ENCODE results near the gene PTPN20. TPM values are rescaled to one million over a fixed set of nuclear protein-coding genes. Genes with fewer than 3 reads are reported as not detected.

PTPN20 gene
- total RNA-seq, 1 experiment from 2014 or later, result 0.96 TPM

DNA sequence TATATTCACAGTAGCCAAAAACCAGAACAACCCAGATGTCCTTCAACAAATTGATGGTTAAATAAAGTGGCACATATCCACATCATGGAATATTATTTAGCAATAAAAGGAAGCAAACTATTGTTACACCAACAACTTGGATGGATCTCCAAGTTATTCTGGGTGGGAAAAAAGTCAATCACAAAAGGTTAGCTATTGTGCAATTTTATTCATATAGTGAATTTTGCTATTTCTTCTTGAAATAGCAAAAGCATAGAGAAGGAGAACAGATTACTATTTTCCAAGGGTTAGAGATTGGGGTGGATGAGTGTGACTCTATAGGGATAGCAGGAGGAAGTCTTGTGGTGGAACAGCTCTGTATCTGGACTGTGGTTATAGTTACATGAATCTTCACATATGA lies 87.0 kb downstream of the PTPN20 start:
- no peak overlapping the region for H3K27ac Mint-ChIP-seq
- DNase-seq (ENCODE audit: low spot score), result no peak
- H3K36me3 Mint-ChIP-seq, result peaks cover 12% of the 10 kb centered on the region
- H3K9me3 Mint-ChIP-seq, result peaks cover 17% of the 10 kb centered on the region
- ATAC-seq, result no peak
- POLR2A ChIA-PET, result no interaction called here
- H3K27me3 Mint-ChIP-seq (ENCODE audit: low read depth), result no peaks in the 10 kb centered on the region
- TF ChIP-seq GABPB1 (CRISPR knock-in tag; IDR thresholded peaks at IDR 0.05) (no peak), GTF2I (CRISPR knock-in tag; conservative IDR thresholded peaks at IDR 0.05) (no peak), NR1H2 (CRISPR knock-in tag; IDR thresholded peaks at IDR 0.05) (no peak), ZNF219 (CRISPR knock-in tag; IDR thresholded peaks at IDR 0.05; ENCODE audit: borderline replicate concordance) (no peak)
- TF ChIP-seq, protein P1, sequence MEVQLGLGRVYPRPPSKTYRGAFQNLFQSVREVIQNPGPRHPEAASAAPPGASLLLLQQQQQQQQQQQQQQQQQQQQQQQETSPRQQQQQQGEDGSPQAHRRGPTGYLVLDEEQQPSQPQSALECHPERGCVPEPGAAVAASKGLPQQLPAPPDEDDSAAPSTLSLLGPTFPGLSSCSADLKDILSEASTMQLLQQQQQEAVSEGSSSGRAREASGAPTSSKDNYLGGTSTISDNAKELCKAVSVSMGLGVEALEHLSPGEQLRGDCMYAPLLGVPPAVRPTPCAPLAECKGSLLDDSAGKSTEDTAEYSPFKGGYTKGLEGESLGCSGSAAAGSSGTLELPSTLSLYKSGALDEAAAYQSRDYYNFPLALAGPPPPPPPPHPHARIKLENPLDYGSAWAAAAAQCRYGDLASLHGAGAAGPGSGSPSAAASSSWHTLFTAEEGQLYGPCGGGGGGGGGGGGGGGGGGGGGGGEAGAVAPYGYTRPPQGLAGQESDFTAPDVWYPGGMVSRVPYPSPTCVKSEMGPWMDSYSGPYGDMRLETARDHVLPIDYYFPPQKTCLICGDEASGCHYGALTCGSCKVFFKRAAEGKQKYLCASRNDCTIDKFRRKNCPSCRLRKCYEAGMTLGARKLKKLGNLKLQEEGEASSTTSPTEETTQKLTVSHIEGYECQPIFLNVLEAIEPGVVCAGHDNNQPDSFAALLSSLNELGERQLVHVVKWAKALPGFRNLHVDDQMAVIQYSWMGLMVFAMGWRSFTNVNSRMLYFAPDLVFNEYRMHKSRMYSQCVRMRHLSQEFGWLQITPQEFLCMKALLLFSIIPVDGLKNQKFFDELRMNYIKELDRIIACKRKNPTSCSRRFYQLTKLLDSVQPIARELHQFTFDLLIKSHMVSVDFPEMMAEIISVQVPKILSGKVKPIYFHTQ (CRISPR knock-in tag; IDR thresholded peaks at IDR 0.05), result no peak
- TF ChIP-seq, protein P2, sequence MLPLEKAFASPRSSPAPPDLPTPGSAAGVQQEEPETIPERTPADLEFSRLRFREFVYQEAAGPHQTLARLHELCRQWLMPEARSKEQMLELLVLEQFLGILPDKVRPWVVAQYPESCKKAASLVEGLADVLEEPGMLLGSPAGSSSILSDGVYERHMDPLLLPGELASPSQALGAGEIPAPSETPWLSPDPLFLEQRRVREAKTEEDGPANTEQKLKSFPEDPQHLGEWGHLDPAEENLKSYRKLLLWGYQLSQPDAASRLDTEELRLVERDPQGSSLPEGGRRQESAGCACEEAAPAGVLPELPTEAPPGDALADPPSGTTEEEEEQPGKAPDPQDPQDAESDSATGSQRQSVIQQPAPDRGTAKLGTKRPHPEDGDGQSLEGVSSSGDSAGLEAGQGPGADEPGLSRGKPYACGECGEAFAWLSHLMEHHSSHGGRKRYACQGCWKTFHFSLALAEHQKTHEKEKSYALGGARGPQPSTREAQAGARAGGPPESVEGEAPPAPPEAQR (CRISPR knock-in tag; IDR thresholded peaks at IDR 0.05), result no peak
- no peak overlapping the region for H3K4me3 Mint-ChIP-seq
- peaks cover 21% of the 10 kb centered on the region for H3K4me1 Mint-ChIP-seq
- CTCF ChIA-PET, result interaction anchor here (0.7 kb wide), 1 partner anchor 314 kb away, joined by 3 read pairs; no protein-coding TSS in a partner anchor

DNA sequence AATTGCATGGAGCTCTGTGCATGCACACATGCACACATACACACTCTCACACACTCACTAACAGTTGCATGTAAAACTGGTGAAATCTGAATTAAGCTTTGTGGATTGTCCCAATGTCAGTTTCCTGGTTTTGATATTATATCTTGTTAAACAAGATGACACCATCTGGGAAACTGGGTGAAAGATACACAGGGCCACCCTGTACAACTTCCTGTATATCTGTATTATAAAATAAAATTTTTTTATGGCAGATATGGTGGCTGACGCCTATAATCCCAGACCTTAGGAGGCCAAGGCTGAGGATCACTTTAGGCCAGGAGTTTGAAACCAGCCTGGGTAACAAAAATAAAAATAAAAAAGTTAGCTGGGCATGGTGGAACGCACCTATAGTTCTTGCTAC lies 87.4 kb downstream of the PTPN20 start:
- ChIA-PET POLR2A (no interaction called here), CTCF (interaction anchor here (0.7 kb wide), 1 partner anchor 313 kb away, joined by 3 read pairs; no protein-coding TSS in a partner anchor)
- peaks cover 12% of the 10 kb centered on the region for H3K36me3 Mint-ChIP-seq
- H3K27me3 Mint-ChIP-seq (ENCODE audit: low read depth), result no peaks in the 10 kb centered on the region
- no peak overlapping the region for H3K27ac Mint-ChIP-seq
- ATAC-seq, result no peak
- H3K4me3 Mint-ChIP-seq, result no peak overlapping the region
- DNase-seq (ENCODE audit: low spot score), result no peak
- peaks cover 21% of the 10 kb centered on the region for H3K4me1 Mint-ChIP-seq
- H3K9me3 Mint-ChIP-seq, result peaks cover 16% of the 10 kb centered on the region
- TF ChIP-seq ZBTB21 (CRISPR knock-in tag; IDR thresholded peaks at IDR 0.05; ENCODE audit: borderline replicate concordance) (no peak), MYBL2 (CRISPR knock-in tag; IDR thresholded peaks at IDR 0.05) (no peak), CREB1 (CRISPR knock-in tag; IDR thresholded peaks at IDR 0.05) (no peak), FOXK1 (CRISPR knock-in tag; IDR thresholded peaks at IDR 0.05) (no peak), NFYB (CRISPR knock-in tag; conservative IDR thresholded peaks at IDR 0.05; ENCODE audit: low read depth) (no peak), ZNF138 (CRISPR knock-in tag; conservative IDR thresholded peaks at IDR 0.05) (no peak), SMAD4 (CRISPR knock-in tag; IDR thresholded peaks at IDR 0.05) (no peak), TCF7 (CRISPR knock-in tag; IDR thresholded peaks at IDR 0.05; ENCODE audit: low read depth) (no peak), OVOL2 (CRISPR knock-in tag; IDR thresholded peaks at IDR 0.05; ENCODE audit: borderline replicate concordance) (no peak)
- TF ChIP-seq, protein P3, sequence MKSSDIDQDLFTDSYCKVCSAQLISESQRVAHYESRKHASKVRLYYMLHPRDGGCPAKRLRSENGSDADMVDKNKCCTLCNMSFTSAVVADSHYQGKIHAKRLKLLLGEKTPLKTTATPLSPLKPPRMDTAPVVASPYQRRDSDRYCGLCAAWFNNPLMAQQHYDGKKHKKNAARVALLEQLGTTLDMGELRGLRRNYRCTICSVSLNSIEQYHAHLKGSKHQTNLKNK (CRISPR knock-in tag; IDR thresholded peaks at IDR 0.05), result no peak
- TF ChIP-seq, protein P4, sequence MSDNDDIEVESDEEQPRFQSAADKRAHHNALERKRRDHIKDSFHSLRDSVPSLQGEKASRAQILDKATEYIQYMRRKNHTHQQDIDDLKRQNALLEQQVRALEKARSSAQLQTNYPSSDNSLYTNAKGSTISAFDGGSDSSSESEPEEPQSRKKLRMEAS (CRISPR knock-in tag; IDR thresholded peaks at IDR 0.05), result no peak
- TF ChIP-seq, protein P5, sequence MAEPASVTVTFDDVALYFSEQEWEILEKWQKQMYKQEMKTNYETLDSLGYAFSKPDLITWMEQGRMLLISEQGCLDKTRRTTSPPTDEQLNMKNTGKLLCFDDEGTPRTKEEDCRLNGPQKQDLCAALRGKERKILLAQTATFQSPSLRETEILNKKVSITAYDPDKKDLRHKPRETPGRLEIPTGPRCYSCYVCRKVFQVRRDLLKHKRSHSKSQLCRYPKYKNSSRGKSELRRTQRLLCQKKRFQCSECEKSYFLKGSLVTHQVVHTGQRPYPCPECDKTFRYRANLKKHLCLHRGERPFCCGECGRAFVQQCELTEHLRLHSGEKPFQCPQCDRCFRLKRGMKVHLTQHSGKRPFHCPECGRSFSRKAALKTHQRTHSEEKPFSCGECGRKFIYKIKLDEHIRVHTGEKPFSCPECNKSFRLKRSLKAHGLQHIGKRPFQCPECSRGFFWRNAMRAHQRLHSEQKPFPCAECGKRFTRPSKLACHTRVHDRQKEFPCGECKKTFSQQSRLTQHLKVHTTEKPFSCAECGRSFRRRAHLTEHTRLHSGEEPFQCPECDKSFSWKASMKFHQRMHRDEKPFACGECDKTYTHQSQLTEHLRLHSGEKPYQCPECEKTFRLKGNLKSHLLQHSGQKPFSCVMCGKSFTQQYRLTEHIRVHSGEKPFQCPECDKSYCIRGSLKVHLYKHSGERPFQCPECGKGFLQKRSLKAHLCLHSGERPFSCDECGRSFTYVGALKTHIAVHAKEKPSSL (CRISPR knock-in tag; conservative IDR thresholded peaks at IDR 0.05), result no peak
- TF ChIP-seq, protein P6, sequence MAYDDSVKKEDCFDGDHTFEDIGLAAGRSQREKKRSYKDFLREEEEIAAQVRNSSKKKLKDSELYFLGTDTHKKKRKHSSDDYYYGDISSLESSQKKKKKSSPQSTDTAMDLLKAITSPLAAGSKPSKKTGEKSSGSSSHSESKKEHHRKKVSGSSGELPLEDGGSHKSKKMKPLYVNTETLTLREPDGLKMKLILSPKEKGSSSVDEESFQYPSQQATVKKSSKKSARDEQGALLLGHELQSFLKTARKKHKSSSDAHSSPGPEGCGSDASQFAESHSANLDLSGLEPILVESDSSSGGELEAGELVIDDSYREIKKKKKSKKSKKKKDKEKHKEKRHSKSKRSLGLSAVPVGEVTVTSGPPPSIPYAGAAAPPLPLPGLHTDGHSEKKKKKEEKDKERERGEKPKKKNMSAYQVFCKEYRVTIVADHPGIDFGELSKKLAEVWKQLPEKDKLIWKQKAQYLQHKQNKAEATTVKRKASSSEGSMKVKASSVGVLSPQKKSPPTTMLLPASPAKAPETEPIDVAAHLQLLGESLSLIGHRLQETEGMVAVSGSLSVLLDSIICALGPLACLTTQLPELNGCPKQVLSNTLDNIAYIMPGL (CRISPR knock-in tag; IDR thresholded peaks at IDR 0.05), result no peak
- TF ChIP-seq, protein P1 (CRISPR knock-in tag; IDR thresholded peaks at IDR 0.05), result no peak
- TF ChIP-seq, protein P7, sequence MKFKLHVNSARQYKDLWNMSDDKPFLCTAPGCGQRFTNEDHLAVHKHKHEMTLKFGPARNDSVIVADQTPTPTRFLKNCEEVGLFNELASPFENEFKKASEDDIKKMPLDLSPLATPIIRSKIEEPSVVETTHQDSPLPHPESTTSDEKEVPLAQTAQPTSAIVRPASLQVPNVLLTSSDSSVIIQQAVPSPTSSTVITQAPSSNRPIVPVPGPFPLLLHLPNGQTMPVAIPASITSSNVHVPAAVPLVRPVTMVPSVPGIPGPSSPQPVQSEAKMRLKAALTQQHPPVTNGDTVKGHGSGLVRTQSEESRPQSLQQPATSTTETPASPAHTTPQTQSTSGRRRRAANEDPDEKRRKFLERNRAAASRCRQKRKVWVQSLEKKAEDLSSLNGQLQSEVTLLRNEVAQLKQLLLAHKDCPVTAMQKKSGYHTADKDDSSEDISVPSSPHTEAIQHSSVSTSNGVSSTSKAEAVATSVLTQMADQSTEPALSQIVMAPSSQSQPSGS (CRISPR knock-in tag; IDR thresholded peaks at IDR 0.05; ENCODE audit: borderline replicate concordance, low read depth), result no peak

Measured in WTC11 (cell line).